Lower leg skin (tissue), 3 donors: ENCODE results near the gene IL3RA.

Experiments
- POLR2A ChIP-seq, 2 donors: fragments of 450-650 bp; IDR thresholded peaks; one replicate each; pipeline ENCODE4 v1.6.1; 2016 to 2017; ENCODE audit warnings: antibody characterized with exemption in 2 of 2, mild to moderate bottlenecking in 1 of 2, moderate library complexity in 1 of 2
- TF ChIP-seq, protein P1 (sequence below), 3 donors: fragments of 450-650 bp; IDR thresholded peaks; one replicate each; pipeline ENCODE4 v1.5.1; 2016; ENCODE audit warnings: antibody characterized with exemption in 3 of 3, mild to moderate bottlenecking in 3 of 3, moderate library complexity in 2 of 3

DNA sequence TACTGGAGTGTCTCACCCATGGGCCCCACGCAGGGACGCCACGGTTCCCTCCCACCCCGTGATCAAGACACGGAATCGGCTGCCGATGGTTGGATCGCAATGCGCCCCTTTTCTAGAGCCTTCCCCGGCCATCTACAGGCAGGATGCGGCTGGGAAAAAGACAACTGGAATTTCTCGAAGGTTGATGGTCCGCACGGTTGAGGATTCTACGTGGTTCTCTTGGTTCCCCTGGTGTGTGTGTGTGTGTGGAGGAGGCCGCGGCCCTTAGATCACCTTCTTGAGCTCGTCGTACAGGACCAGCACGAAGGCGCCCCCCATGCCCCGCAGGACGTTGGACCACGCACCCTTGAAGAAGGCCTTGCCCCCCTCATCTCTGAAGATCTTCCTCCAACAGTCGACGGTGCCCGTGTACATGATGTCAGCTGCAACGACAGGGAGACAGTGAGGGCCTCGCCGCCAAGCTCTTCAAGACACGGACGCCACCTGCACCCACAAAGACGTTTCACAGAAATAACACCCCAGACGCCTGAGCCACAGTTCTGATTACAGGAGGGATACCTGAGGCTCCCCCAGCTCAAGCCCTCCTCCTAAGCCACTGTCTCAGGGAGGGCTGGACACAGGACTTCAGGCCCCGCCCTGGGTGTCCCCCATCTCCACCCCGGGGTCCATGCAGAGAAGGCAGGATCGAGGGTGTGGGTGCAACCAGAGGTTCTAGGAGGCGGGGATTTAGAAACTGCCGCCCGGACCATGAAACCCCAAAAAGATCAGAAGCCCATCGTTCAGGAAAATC is 49.9 kb downstream of the IL3RA start:
- TF ChIP-seq, protein P1, sequence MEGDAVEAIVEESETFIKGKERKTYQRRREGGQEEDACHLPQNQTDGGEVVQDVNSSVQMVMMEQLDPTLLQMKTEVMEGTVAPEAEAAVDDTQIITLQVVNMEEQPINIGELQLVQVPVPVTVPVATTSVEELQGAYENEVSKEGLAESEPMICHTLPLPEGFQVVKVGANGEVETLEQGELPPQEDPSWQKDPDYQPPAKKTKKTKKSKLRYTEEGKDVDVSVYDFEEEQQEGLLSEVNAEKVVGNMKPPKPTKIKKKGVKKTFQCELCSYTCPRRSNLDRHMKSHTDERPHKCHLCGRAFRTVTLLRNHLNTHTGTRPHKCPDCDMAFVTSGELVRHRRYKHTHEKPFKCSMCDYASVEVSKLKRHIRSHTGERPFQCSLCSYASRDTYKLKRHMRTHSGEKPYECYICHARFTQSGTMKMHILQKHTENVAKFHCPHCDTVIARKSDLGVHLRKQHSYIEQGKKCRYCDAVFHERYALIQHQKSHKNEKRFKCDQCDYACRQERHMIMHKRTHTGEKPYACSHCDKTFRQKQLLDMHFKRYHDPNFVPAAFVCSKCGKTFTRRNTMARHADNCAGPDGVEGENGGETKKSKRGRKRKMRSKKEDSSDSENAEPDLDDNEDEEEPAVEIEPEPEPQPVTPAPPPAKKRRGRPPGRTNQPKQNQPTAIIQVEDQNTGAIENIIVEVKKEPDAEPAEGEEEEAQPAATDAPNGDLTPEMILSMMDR (IDR thresholded peaks at IDR 0.05) = no peak
- no peak for TF ChIP-seq POLR2A (IDR thresholded peaks at IDR 0.05)
